Measurements from ENCODE around the gene ZNF567.
A peak's percentile ranks its signal among the peaks of the same experiment; 100 is the strongest.

The ZNF567 gene

DNA sequence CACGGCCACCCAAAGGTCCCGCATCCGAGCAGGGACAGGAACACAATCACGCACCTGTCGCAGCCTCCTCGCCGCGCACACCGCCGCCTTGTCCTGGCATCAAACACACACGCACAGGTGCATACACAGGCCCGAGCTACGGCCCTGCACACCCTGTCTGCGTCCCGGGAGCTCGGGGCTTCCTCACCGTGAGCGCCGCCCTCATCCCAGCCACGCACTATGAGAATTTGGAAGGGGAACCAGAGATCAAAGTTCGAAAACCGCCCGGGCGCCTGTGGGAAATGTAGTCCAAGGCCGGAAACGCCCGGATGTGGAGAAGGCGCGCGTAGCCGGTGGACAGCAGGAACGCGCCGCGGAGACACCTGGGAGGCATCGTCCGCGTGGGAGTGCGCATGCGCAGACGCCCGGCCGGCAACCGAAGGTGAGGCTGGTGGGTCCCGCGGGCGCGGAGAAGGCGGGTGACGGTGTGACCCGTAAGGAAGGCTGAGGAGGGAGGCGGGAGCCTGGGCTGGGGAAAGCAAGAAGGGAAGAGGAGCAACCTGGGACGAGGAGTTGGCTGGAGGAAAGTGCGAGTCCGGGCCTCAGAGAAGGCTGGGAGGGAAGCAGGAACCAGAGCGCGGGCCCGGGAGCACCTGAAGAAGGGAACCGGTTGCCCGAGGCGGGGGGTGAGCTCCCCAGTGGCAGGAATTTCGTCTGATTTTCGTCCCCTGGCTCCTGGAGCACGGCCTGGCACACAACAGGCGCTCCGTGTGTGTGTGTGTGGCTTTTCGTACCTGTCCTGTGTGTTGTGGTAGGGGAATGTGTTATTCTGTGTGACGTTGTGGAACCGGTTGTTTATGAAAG is at the start of gene ZNF567:
Gene ZNF567 (plus strand): TSS at position 399 of the 843 bp plus-strand sequence. CDS start 7,256 bp downstream, outside the sequence.
- Histone ChIP-seq H3K36me3 (ENCODE audit: control insufficient read depth in 1 of 2, insufficient read depth in 2 of 2, low read length in 2 of 2) (peaks cover 23 to 48% of the 10 kb centered on the region in 2 donors), H3K4me1 (ENCODE audit: control insufficient read depth in 1 of 2, insufficient read depth in 2 of 2, low read length in 2 of 2) (peaks cover 3 to 18% of the 10 kb centered on the region in 2 donors), H3K4me3 (ENCODE audit: low read depth in 1 of 2, low read length in 2 of 2) (peak within 1 kb of the TSS; percentile 80 to 92), H3K27ac (ENCODE audit: low read length) (peak within 1 kb of the TSS; percentile 42), H3K27me3 (ENCODE audit: low read depth, low read length) (no peaks in the 10 kb centered on the region), H3K9me3 (ENCODE audit: control insufficient read depth in 1 of 2, low read length in 2 of 2) (peaks cover 0 to 2% of the 10 kb centered on the region in 2 donors)

DNA sequence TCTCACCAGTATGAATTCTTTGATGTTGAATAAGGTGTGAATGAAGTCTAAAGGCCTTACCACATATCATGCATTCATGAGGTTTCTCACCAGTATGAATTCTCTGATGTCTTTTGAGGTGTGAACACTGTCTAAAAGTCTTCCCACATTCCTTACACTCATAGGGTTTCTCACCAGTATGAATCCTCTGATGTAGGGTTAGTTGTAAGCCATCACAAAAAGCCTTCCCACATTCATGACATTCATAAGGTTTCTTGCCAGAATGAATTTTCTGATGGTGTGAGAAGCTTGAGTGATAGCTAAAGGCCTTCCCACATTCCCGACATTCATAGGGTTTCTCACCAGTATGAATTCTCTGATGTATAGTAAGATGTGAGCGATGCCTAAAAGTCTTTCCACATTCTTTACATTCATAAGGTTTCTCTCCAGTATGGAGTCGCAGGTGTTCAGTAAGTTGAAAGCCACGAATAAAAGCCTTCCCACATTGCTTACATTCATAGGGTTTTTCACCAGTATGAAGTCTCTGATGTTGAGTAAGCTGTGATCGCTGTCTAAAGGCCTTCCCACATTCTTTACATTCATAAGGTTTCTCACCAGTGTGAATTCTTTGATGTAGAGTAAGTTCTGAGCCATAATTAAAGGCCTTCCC is 48.4 kb upstream of the ZNF567 start:
- Histone ChIP-seq H3K27ac (ENCODE audit: low read length) (no peak overlapping the region), H3K4me1 (ENCODE audit: control insufficient read depth in 1 of 2, insufficient read depth in 2 of 2, low read length in 2 of 2) (no peaks in the 10 kb centered on the region), H3K9me3 (ENCODE audit: control insufficient read depth in 1 of 2, low read length in 2 of 2) (peaks cover 64 to 88% of the 10 kb centered on the region in 2 donors), H3K27me3 (ENCODE audit: low read depth, low read length) (no peaks in the 10 kb centered on the region), H3K4me3 (ENCODE audit: low read depth in 1 of 2, low read length in 2 of 2) (peak overlapping the region; percentile 7 to 59), H3K36me3 (ENCODE audit: control insufficient read depth in 1 of 2, insufficient read depth in 2 of 2, low read length in 2 of 2) (peaks cover 17 to 81% of the 10 kb centered on the region in 2 donors)

DNA sequence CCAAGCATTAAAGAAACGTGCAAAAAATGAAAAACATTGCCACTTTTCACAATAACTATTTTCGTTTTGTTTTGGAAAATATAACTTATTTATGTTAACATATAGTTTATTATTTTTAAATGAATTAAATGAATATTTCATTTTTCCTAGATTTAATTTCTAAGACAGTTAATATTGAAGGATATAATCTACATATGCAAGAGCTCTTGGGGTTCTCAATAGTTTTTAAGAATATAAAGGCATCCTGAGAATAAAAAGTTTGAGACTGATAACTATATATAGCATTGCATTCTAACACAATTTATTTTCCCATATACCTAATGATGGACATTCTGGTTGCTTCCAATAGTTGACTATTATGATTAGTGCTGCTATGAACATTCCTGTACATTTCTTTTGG is 40.7 kb upstream of the ZNF567 start:
- Histone ChIP-seq H3K4me3 (ENCODE audit: low read depth in 1 of 2, low read length in 2 of 2) (peak overlapping the region in 1 of 2 donors; percentile 57), H3K9me3 (ENCODE audit: control insufficient read depth in 1 of 2, low read length in 2 of 2) (peaks cover 36 to 73% of the 10 kb centered on the region in 2 donors), H3K27me3 (ENCODE audit: low read depth, low read length) (no peaks in the 10 kb centered on the region), H3K27ac (ENCODE audit: low read length) (no peak overlapping the region), H3K36me3 (ENCODE audit: control insufficient read depth in 1 of 2, insufficient read depth in 2 of 2, low read length in 2 of 2) (peaks cover 18 to 90% of the 10 kb centered on the region in 2 donors), H3K4me1 (ENCODE audit: control insufficient read depth in 1 of 2, insufficient read depth in 2 of 2, low read length in 2 of 2) (no peaks in the 10 kb centered on the region)

DNA sequence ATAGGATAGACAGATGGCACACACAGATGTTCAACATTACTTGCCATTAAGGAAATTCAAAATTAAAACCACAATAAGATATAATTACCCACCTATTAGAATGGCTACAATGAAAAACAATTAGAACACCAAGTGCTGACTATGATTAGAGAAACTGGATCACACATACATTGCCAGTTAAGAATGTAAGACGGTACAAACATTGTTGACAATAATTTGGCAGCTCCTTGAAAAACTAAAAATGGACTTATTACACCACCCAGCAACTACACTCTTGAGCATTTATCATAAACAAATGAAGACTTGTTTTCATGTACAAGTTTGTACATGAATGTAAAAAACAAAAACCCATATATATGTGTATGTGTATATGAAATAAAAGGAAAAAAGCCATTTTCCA is 34.5 kb upstream of the ZNF567 start:
- H3K27me3 ChIP-seq (ENCODE audit: low read depth, low read length): no peaks in the 10 kb centered on the region
- no peaks in the 10 kb centered on the region for H3K4me1 ChIP-seq (ENCODE audit: control insufficient read depth in 1 of 2, insufficient read depth in 2 of 2, low read length in 2 of 2)
- H3K4me3 ChIP-seq (ENCODE audit: low read depth in 1 of 2, low read length in 2 of 2): peak overlapping the region in 1 of 2 donors; percentile 47
- H3K36me3 ChIP-seq (ENCODE audit: control insufficient read depth in 1 of 2, insufficient read depth in 2 of 2, low read length in 2 of 2): peaks cover 34 to 92% of the 10 kb centered on the region in 2 donors
- H3K9me3 ChIP-seq (ENCODE audit: control insufficient read depth in 1 of 2, low read length in 2 of 2): peaks cover 42 to 56% of the 10 kb centered on the region in 2 donors
- no peak overlapping the region for H3K27ac ChIP-seq (ENCODE audit: low read length)

DNA sequence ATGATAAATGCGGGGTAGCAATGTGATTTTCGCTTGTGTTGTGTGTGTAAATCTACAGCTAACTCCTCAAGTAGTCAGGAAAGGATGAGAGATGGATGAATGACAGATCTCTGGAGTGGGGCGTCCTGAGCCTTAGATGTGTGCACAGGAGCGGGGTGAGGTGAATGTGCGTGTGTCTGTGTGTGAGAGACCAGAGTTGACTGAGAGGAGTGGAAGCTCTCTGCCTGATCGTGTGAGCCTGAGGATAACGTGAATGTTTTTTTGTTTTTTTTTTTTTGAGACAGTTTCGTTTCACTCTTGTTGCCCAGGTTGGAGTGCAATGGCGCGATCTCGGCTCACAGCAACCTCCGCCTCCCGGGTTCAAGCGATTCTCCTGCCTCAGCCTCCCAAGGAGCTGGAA is 21.6 kb upstream of the ZNF567 start:
- peaks cover 0 to 40% of the 10 kb centered on the region in 2 donors for H3K9me3 ChIP-seq (ENCODE audit: control insufficient read depth in 1 of 2, low read length in 2 of 2)
- H3K36me3 ChIP-seq (ENCODE audit: control insufficient read depth in 1 of 2, insufficient read depth in 2 of 2, low read length in 2 of 2): peaks cover 3 to 35% of the 10 kb centered on the region in 2 donors
- no peaks in the 10 kb centered on the region for H3K27me3 ChIP-seq (ENCODE audit: low read depth, low read length)
- H3K4me1 ChIP-seq (ENCODE audit: control insufficient read depth in 1 of 2, insufficient read depth in 2 of 2, low read length in 2 of 2): peaks cover 0 to 18% of the 10 kb centered on the region in 2 donors
- no peak overlapping the region for H3K27ac ChIP-seq (ENCODE audit: low read length)
- peak overlapping the region; percentile 85 to 99 for H3K4me3 ChIP-seq (ENCODE audit: low read depth in 1 of 2, low read length in 2 of 2)

- peaks cover 3 to 48% of the 10 kb centered on the region in 2 donors for H3K36me3 ChIP-seq (ENCODE audit: control insufficient read depth in 1 of 2, insufficient read depth in 2 of 2, low read length in 2 of 2)
- no peak overlapping the region for H3K27ac ChIP-seq (ENCODE audit: low read length)
- peak overlapping the region; percentile 8 to 85 for H3K4me3 ChIP-seq (ENCODE audit: low read depth in 1 of 2, low read length in 2 of 2)
- no peaks in the 10 kb centered on the region for H3K27me3 ChIP-seq (ENCODE audit: low read depth, low read length)
- H3K9me3 ChIP-seq (ENCODE audit: control insufficient read depth in 1 of 2, low read length in 2 of 2): peaks cover 9 to 55% of the 10 kb centered on the region in 2 donors
- H3K4me1 ChIP-seq (ENCODE audit: control insufficient read depth in 1 of 2, insufficient read depth in 2 of 2, low read length in 2 of 2): peaks cover 0 to 18% of the 10 kb centered on the region in 2 donors
Observed at GRCh38 chr19:36668646-36669045, 18.8 kb upstream of the ZNF567 start.

- Histone ChIP-seq H3K27ac (ENCODE audit: low read length) (no peak overlapping the region), H3K27me3 (ENCODE audit: low read depth, low read length) (no peaks in the 10 kb centered on the region), H3K9me3 (ENCODE audit: control insufficient read depth in 1 of 2, low read length in 2 of 2) (peaks cover 14 to 50% of the 10 kb centered on the region in 2 donors), H3K4me3 (ENCODE audit: low read depth in 1 of 2, low read length in 2 of 2) (no peak overlapping the region), H3K4me1 (ENCODE audit: control insufficient read depth in 1 of 2, insufficient read depth in 2 of 2, low read length in 2 of 2) (peaks cover 0 to 11% of the 10 kb centered on the region in 2 donors), H3K36me3 (ENCODE audit: control insufficient read depth in 1 of 2, insufficient read depth in 2 of 2, low read length in 2 of 2) (peaks cover 3 to 35% of the 10 kb centered on the region in 2 donors)
Observed at GRCh38 chr19:36672368-36672767, 15.0 kb upstream of the ZNF567 start.

GRCh38 chr19:36674201-36674600 is 13.2 kb upstream of the ZNF567 start:
- H3K27ac ChIP-seq (ENCODE audit: low read length): no peak overlapping the region
- no peaks in the 10 kb centered on the region for H3K4me1 ChIP-seq (ENCODE audit: control insufficient read depth in 1 of 2, insufficient read depth in 2 of 2, low read length in 2 of 2)
- H3K4me3 ChIP-seq (ENCODE audit: low read depth in 1 of 2, low read length in 2 of 2): no peak overlapping the region
- peaks cover 16 to 53% of the 10 kb centered on the region in 2 donors for H3K9me3 ChIP-seq (ENCODE audit: control insufficient read depth in 1 of 2, low read length in 2 of 2)
- no peaks in the 10 kb centered on the region for H3K27me3 ChIP-seq (ENCODE audit: low read depth, low read length)
- peaks cover 3 to 50% of the 10 kb centered on the region in 2 donors for H3K36me3 ChIP-seq (ENCODE audit: control insufficient read depth in 1 of 2, insufficient read depth in 2 of 2, low read length in 2 of 2)

- H3K9me3 ChIP-seq (ENCODE audit: control insufficient read depth in 1 of 2, low read length in 2 of 2): peaks cover 5 to 30% of the 10 kb centered on the region in 2 donors
- no peak overlapping the region for H3K27ac ChIP-seq (ENCODE audit: low read length)
- H3K27me3 ChIP-seq (ENCODE audit: low read depth, low read length): no peaks in the 10 kb centered on the region
- peaks cover 0 to 49% of the 10 kb centered on the region in 2 donors for H3K36me3 ChIP-seq (ENCODE audit: control insufficient read depth in 1 of 2, insufficient read depth in 2 of 2, low read length in 2 of 2)
- peak overlapping the region in 1 of 2 donors; percentile 35 for H3K4me3 ChIP-seq (ENCODE audit: low read depth in 1 of 2, low read length in 2 of 2)
- no peaks in the 10 kb centered on the region for H3K4me1 ChIP-seq (ENCODE audit: control insufficient read depth in 1 of 2, insufficient read depth in 2 of 2, low read length in 2 of 2)
Observed at GRCh38 chr19:36679455-36679854, 8.0 kb upstream of the ZNF567 start.

GRCh38 chr19:36685835-36686234 is 1.6 kb upstream of the ZNF567 start:
- Histone ChIP-seq H3K36me3 (ENCODE audit: control insufficient read depth in 1 of 2, insufficient read depth in 2 of 2, low read length in 2 of 2) (peaks cover 13 to 45% of the 10 kb centered on the region in 2 donors), H3K27me3 (ENCODE audit: low read depth, low read length) (no peaks in the 10 kb centered on the region), H3K9me3 (ENCODE audit: control insufficient read depth in 1 of 2, low read length in 2 of 2) (peaks cover 0 to 7% of the 10 kb centered on the region in 2 donors), H3K4me1 (ENCODE audit: control insufficient read depth in 1 of 2, insufficient read depth in 2 of 2, low read length in 2 of 2) (peaks cover 3 to 18% of the 10 kb centered on the region in 2 donors), H3K4me3 (ENCODE audit: low read depth in 1 of 2, low read length in 2 of 2) (peak overlapping the region; percentile 80 to 92), H3K27ac (ENCODE audit: low read length) (no peak overlapping the region)
